KBM-7 (cell line): ENCODE data around the gene ZNF253.
"Not testable (repeated sequence)": the region's sequence is repeated elsewhere in the genome, so short reads cannot be mapped to it uniquely, and the experiment has no call there.

Experiments
- DNase-seq: peaks from one replicate; pipeline ENCODE4 v3.0.0-alpha.2; 2015
- in situ Hi-C: fragments of 300-500 bp; cut with MboI; formaldehyde crosslinking; loops from 2 replicates; pipeline ENCODE4 v1.14.3; 2020; ENCODE audit warnings: low sequenced_read_pairs, low pct_unique_long_range_greater_than_20kb, mixed read lengths

ZNF253 gene

DNA sequence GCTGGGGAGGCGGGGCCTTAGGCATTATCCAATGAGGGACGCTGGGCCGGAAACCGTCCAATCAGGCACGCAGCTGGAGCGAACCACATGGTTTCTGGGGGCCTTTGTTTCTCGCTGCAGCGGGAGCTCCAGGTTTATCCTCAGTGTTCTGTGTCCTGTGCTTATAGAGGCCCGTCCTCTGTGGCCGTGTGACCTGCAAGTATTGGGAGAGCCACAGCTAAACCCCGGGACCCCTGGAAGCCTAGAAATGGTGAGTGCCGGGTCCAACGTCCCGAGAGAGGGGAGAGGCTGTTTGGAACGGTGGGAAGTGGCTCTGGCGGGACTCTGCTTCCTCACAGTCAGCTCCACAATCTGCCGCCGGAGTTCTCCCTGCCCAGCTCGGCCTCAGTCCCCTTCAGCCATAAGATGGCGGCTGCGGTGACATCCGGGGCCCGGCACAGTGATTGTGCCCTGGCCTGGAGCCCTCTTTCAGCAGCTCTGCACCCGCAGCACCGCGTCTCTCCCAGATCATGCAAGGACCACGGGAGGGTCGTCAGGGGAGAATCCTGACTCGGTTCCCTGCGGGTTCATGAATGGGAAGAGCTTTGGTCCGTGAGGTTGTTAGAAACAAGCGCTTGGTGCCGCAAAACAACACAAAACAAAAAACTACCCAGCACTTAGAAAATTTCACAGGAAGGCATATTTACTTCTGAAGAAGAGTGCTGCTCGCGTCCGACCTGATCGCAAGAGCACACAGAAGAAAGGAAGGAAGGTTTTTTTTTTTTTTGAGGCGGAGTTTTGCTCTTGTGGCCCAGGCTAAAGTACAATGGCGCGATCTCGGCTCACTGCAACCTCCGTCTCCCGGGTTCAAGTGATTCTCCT, at the start of gene ZNF253:
ZNF253 (plus strand) TSS at position 133 of the 861 bp plus-strand sequence; CDS start at position 248, 115 bp downstream.
- no peak for DNase-seq
- in situ Hi-C loops: no loop called here

DNA sequence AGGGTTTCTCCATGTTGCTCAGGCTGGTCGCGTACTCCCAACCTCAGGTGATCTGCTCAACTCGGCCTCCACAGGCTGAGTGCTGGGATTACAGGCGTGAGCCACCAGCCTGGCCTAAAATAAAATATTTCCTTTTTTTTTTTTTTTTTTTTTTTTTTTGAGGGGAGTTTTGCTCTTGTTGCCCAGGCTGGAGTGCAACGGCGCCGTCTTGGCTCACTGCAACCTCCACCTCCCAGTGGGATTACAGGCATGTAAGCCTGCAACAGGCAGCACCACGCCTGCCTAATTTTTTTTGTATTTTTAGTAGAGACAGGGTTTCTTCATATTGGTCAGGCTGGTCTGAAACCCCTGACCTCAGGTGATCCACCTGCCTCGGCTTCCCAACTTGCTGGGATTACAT, 49.0 kb upstream of the ZNF253 start:
- no peak for DNase-seq
- in situ Hi-C loops: no loop called here

DNA sequence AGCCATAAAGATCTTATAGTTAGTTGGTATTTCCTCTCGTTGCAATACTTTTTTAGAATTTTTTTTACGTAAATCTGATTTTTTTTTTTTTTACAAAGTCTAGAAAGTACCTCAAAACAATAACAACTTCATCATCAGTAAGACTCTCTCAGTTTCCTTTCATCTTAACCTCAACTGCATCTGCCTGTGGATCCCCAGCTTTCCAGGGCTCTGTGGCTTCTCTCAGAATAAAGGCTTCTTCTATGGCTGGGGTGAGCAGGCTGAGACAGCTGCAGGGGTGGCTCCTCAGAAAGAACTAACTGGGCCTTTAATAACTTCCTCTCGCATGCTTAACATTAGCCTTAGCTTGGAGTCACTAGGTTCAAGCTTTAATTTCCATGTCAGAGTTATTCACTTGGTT, 48.3 kb upstream of the ZNF253 start:
- in situ Hi-C loops: no loop called here
- DNase-seq: no peak

DNA sequence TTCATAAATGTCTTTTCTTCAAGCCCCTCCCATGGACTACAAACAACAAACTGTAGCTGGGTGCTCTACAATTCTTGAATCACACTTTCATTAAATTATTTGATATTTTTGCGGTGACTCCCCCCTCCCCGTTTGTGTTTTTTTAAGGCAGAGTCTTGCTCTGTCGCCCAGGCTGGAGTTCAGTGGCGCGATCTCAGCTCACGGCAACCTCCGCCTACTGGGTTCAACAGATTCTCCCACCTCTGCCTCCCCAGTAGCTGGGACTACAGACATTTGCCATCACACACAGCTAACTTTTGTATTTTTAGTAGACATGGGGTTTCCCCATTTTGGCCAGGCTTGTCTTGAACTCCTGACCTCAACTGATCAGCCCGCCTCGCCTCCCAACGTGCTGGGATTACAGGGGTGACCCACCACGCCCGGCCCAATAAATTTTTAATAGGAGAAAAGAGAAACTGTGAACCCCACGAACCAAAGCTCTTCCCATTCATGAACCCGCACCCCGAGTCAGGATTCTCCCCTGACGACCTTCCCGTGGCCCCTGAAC, 44.8 kb upstream of the ZNF253 start:
- no peak for DNase-seq
- in situ Hi-C loops: no loop called here

DNA sequence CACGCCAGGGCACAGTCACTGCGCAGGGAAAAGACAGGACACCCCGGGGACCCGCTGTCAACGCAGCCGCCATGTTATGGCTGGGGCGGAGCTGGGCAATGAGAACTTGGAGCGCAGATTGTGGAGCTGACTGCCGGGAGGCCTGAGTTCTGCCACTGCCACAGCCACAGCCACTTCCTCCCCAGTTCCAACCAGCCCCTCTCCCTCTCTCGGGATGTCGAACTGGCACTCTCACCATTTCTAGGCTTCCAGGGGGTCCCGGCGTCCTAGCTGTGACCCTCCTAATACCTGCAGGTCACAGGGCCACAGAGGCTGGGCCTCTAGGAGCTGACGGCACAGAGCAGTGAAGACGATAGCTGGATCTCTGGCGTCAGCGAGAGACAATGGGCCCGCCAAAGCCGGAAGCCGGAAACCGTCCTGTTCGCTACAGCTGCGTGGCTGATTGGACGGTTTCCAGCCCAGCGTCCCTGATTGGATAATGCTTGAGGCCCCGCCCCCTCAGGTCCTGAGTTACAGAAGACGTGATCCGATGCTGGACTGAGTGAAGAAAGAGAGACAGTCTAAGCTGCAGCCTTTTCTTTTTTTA, 44.2 kb upstream of the ZNF253 start, which contains the start of gene ZNF506:
ZNF506 (minus strand) TSS at position 385 of the 586 bp plus-strand sequence; CDS start at position 238, 147 bp downstream.
- peak; percentile 96 for DNase-seq
- in situ Hi-C loops: no loop called here

DNA sequence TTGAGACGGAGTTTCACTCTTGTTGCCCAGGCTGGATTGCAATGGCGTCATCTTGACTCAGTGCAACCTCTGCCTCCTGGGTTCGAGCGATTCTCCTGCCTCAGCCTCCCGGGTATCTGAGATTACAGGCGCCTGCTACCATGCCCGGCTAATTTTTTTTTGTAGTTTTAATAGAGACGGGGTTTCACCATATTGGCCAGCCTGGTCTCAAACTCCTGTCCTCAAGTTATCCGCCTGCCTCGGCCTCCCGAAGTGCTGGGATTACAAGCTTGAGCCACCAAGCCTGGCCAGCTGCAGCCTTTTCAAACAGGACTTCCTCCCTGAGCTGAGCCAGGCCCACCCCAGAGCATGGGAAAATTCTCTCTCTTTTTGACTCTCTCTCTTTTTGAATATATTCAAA, 43.7 kb upstream of the ZNF253 start:
- DNase-seq, in situ Hi-C loops: not testable (repeated sequence)

DNA sequence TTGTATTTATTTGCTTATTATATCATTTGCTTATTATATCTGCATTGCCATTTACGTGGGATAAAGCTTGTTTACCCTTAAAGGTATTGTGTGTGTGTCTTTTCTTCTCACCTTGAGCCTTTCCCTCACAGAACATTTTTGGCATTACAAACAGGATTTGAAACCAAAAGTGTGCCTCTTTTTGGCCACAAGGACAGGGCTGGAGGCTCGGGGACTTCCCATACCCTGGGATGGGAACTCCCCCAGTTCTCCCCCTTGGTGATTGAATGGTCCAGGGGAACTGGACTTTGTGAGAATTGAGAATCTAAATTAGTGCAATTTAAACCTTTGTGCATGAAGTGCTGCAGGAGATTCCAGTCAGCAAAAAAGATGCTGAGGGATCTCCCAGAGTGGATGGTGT, 41.8 kb upstream of the ZNF253 start:
- no peak for DNase-seq
- in situ Hi-C loops: no loop called here

DNA sequence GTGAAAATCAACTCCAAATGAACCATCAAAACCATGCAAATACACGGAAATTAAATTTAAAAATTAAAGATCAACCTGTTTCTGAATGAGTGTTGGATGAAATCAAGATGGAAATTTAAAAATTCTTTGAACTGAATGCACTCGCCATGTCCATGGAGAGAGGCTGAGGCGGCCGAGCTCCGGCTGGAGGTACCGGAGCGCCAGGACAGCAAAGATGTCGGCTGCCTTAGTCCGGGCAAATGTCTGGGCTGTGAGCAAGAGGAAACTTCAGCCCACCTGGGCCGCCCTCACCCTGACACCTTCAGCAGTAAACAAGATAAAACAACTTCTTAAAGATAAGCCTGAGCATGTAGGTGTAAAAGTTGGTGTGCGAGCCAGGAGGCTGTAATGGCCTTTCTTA, 38.8 kb upstream of the ZNF253 start:
- in situ Hi-C loops: no loop called here
- DNase-seq: no peak

DNA sequence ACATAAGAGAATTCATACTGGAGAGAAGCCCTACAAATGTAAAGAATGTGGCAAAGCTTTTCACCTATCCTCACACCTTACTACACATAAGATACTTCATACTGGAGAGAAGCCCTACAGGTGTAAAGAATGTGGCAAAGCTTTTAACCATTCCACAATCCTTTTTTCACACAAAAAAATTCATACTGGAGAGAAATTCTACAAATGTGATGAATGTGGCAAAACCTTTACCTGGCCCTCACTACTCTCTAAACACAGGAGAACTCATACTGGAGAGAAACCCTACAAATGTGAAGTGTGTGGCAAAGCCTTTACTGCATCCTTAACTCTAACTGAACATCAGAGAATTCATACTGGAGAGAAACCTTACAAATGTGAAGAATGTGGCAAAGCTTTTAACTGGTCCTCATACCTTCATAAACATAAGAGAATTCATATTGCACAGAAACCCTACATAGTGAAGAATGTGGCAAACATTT, 30.1 kb upstream of the ZNF253 start:
- in situ Hi-C loops: no loop called here
- DNase-seq: no peak

DNA sequence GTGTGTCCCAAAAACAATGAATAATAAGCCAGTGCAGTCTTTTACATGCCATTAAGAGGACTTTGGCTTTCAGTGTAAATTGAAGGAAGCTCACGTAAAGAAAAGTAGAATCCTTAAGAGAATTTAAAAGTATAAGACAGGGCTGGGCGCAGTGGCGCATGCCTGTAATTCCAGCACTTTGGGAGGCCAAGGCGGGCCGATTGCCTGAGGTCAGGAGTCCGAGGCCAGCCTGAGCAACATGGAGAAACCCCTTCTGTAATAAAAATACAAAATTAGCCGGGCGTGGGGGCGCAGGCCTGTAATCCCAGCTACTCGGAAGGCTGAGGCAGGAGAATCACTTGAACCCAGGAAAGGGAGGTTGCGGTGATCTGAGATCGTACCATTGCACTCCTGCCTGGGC, 17.9 kb upstream of the ZNF253 start:
- in situ Hi-C loops: no loop called here

DNA sequence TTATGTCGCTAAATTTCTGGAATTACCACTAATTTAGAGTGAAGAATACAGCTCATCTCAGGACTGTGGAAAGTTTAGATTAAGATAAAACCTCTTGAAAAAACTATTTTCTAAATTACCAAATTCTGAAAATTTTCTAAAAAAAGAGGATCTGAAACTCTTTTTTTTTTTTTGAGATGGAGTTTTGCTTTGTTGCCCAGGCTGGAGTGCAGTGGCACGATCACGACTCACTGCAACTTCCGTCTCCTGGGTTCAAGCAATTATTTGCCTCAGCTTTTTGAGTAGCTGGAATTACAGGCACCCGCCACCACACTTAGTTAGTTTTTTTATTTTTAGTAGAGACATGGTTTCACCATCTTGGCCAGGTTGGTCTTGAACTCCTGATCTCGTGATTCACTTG, 16.6 kb upstream of the ZNF253 start:
- in situ Hi-C loops: no loop called here
- DNase-seq: no peak

More for the DNA sequence above, 17.9 kb upstream of the ZNF253 start:
- DNase-seq: no peak

DNA sequence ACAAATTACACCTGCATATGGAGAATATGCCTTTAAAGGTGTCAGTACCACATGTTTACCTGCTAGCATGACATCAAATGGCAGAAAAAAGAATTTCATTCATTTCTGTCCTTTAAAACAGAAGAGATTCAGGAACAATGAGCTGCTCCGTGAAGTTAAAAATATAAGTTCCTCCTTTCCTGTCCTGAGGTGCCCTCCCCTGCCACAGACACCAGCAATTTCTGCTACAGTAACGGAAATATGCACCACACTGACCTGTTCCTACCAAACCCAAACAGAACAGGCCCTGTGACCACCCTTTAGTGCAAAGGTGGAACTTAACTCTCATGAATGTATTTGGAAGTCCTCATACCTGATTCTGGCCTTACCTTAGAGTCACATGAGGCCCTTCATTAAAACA, 13.9 kb upstream of the ZNF253 start:
- peak; percentile 62 for DNase-seq
- in situ Hi-C loops: not testable (repeated sequence)

DNA sequence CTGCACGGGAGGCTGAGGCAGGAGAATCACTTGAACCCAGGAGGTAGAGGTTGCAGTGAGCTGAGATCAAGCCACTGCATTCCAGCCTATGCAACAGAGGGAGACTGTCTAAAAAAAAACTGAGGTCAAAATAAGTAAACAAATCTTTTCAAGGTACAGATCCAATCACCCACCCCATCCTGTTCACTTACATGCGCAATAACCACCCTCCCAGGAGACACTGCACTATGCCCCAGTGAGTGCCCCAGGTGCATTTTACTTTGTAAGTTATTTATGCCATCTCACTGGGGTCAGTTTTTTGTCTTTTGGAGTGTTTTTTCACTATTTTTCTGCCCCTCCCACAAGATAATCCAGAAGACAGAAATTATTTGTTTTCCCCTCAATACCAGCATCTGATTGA, 6.9 kb upstream of the ZNF253 start:
- no peak for DNase-seq
- in situ Hi-C loops: no loop called here

DNA sequence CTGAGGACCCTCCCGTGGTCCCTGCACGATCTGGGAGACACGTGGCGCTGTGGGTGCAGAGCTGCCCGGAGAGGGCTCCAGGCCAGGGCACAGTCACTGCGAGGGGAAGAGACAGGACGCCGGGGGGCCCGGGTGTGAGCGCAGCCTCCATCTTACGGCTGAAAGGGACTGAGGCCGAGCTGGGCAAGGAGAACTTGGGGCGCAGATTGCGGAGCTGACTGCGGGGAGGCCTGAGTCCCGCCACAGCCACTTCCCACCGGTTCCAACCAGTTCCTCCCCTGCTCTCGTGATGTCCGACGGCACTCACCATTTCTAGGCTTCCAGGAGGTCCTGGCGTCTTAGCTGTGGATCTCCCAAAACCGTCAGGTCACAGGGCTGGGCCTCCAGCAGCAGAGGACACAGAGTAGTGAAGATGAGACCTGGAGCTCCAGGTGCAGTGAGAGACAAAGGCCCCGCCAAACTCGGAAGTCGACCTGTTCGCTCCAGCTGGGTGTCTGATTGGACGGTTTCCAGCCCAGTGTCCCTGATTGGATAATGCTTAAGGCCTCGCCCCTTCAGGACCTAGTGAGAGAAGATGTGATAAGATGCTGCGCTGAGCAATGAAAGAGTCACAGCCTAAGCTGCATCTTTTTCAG, 4.8 kb upstream of the ZNF253 start:
- in situ Hi-C loops: no loop called here
- no peak for DNase-seq

DNA sequence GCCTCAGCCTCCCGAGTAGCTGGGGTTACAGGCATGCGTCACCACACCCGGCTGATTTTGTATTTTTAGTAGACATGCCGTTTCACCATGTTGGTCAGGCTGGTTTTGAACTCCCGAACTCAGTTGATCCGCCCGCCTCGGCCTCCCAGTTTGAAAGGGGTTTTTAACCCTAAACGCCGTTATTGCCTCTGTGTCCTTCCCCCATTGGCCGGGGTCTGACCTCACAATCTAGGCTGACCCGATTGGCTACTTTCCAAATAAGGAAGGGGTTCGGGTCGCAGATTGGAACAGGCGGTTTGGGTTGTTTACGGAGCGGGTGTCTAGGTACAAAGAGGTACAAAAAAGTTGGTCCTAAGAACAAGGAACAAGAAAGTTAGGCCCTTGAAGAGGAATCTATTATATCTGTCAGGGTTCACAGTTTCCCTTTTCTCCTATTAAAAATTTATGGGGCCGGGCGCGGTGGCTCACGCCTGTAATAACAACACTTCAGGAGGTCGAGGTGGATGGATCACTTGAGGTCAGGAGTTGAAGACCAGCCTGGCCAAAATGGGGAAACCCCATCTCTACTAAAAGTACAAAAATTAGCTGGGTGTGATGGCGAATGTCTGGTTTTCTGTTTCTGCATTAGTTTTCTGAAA, 1.0 kb downstream of the ZNF253 start:
- in situ Hi-C loops: no loop called here
- no peak for DNase-seq

DNA sequence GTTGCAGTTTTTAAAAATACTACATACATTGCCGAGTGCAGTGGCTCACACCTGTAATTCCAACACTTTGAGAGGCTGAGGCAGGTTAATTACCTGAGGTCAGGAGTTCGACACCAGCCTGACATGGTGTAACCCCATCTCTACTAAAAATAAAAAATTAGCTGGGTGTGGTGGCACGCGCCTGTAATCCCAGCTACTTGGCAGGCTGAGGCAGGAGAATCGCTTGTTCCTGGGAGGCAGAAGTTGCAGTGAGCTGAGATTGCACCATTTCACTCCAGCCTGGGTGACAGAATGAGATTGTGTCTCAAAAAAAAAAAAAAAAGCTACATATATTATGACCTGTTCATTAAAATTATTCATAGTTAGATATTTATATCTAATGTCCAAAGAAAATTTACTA, 4.4 kb downstream of the ZNF253 start:
- DNase-seq, in situ Hi-C loops: not testable (repeated sequence)

DNA sequence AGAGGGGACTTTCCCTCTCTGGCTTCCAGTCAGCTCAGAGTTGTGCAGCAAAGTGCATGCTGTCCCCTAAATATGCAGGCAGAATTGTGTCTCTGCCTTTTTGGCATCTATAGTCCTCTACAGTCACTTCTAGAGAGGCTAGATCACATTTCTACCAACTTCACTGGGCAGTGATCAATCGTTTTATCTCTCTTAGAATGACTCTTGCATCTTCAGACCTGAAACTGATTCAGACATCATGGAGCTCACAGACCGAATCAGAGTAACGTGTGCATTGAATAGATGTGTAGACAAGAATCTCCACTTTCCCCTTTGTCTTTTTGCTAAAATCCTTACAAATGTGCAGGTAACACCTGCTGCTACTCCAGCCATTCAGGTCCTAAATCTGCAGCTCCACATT, 6.2 kb downstream of the ZNF253 start:
- DNase-seq: no peak
- in situ Hi-C loops: no loop called here

DNA sequence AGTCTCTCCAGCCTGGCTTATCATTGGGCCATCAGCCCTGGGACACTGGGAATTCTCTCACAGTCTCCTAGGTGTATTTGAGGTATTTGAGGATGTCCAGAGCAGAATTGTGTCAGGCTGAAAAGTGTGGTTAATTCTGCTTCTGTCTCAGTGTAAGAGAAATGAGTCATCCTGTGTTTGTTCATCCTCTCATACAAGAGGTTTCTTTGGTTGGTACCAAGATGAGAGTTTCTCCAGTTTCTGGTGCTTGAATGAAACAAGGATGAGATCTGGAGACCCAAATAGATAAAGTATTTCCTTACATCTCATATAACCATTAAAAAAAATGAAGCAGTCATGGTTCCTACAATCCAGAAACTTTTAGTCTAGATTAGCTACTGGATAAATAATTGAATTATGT, 7.7 kb downstream of the ZNF253 start:
- no peak for DNase-seq
- in situ Hi-C loops: no loop called here

DNA sequence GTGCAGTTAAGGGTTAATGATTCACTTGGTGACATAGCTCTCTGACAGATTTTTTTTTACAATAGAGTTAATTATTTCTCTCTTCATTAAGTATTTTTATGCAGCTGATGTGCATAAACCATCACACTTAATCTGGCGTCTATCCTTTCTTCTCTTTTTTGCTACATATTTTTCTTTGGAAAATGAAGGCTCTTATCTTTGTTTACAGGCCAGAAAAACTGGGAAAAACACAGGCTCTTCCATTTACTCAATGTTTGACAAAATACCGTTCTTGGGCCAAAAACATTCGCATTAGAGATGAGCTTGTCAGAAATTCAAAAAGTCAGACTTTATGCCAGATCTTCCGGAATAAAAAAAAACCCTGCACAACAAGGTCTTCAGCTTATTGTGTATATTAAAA, 12.0 kb downstream of the ZNF253 start:
- in situ Hi-C loops: no loop called here
- DNase-seq: no peak
